SK-N-SH treated with all-trans-retinoic acid at 6 μM for 48 hours (cell line): ENCODE measurements around the gene STKLD1.

ENCODE experiments used
- GLIS3 ChIP-seq: fragments of 250-450 bp; sonication (Bioruptor Pico); IDR thresholded peaks from 2 replicates; pipeline ENCODE4 v1.5.0; 2020; ENCODE audit warnings: mild to moderate bottlenecking, moderate library complexity
- ISL1 ChIP-seq: fragments of 250-450 bp; sonication (Bioruptor Pico); IDR thresholded peaks from 2 replicates; pipeline ENCODE4 v2.1.2; 2022; ENCODE audit warnings: mild to moderate bottlenecking, moderate library complexity
- OSR1 ChIP-seq: fragments of 250-450 bp; sonication (Bioruptor Pico); IDR thresholded peaks from 2 replicates; pipeline ENCODE4 v1.8.0; 2022; ENCODE audit warnings: moderate library complexity, mild to moderate bottlenecking, inconsistent platforms
- PATZ1 ChIP-seq: fragments of 250-450 bp; sonication (Bioruptor Pico); IDR thresholded peaks from 2 replicates; pipeline ENCODE4 v1.8.0; 2020; ENCODE audit warnings: mild to moderate bottlenecking, moderate library complexity, borderline replicate concordance
- RARB ChIP-seq: fragments of 250-450 bp; sonication (Bioruptor Pico); IDR thresholded peaks from 2 replicates; pipeline ENCODE4 v1.8.0; 2021; ENCODE audit warnings: mild to moderate bottlenecking, moderate library complexity
- SNAI2 ChIP-seq: fragments of 250-450 bp; sonication (Bioruptor Pico); IDR thresholded peaks from 2 replicates; pipeline ENCODE4 v1.5.0; 2020; ENCODE audit warnings: mild to moderate bottlenecking, moderate library complexity
- ZC3H10 ChIP-seq: fragments of 250-450 bp; sonication (Bioruptor Pico); IDR thresholded peaks from 2 replicates; pipeline ENCODE4 v1.5.1; 2021; ENCODE audit warnings: mild to moderate bottlenecking, moderate library complexity
- ZFP30 ChIP-seq: fragments of 450-650 bp; formaldehyde crosslinking; IDR thresholded peaks from 2 replicates; pipeline ENCODE4 v1.5.0; 2022; ENCODE audit warnings: mild to moderate bottlenecking, moderate library complexity
- ZNF565 ChIP-seq: fragments of 450-650 bp; formaldehyde crosslinking; conservative IDR thresholded peaks from 2 replicates; pipeline ENCODE4 v1.5.0; 2020; ENCODE audit warnings: low read depth, mild to moderate bottlenecking, moderate library complexity
- ZNF70 ChIP-seq: fragments of 450-650 bp; formaldehyde crosslinking; IDR thresholded peaks from 2 replicates; pipeline ENCODE4 v1.5.0; 2020; ENCODE audit warnings: mild to moderate bottlenecking, moderate library complexity
- TF ChIP-seq, protein P1 (sequence below): fragments of 250-450 bp; sonication (Bioruptor Pico); IDR thresholded peaks from 2 replicates; pipeline ENCODE4 v1.5.0; 2020; ENCODE audit warnings: mild to moderate bottlenecking, moderate library complexity
- TF ChIP-seq, protein P2 (sequence below): fragments of 250-450 bp; sonication (Bioruptor Pico); IDR thresholded peaks from 2 replicates; pipeline ENCODE4 v1.8.0; 2021; ENCODE audit warnings: low read depth, mild to moderate bottlenecking, moderate library complexity, borderline replicate concordance

GRCh38 chr9:133347515-133347984 lies 28.6 kb upstream of the STKLD1 start:
- TF ChIP-seq RARB (CRISPR knock-in tag) (no peak), ZNF565 (no peak), ZFP30 (CRISPR knock-in tag) (no peak), PATZ1 (CRISPR knock-in tag) (no peak), GLIS3 (no peak), SNAI2 (CRISPR knock-in tag) (no peak), ZC3H10 (CRISPR knock-in tag) (no peak), ISL1 (CRISPR knock-in tag) (no peak), ZNF70 (CRISPR knock-in tag) (no peak), OSR1 (CRISPR knock-in tag) (no peak)
- TF ChIP-seq, protein P1, sequence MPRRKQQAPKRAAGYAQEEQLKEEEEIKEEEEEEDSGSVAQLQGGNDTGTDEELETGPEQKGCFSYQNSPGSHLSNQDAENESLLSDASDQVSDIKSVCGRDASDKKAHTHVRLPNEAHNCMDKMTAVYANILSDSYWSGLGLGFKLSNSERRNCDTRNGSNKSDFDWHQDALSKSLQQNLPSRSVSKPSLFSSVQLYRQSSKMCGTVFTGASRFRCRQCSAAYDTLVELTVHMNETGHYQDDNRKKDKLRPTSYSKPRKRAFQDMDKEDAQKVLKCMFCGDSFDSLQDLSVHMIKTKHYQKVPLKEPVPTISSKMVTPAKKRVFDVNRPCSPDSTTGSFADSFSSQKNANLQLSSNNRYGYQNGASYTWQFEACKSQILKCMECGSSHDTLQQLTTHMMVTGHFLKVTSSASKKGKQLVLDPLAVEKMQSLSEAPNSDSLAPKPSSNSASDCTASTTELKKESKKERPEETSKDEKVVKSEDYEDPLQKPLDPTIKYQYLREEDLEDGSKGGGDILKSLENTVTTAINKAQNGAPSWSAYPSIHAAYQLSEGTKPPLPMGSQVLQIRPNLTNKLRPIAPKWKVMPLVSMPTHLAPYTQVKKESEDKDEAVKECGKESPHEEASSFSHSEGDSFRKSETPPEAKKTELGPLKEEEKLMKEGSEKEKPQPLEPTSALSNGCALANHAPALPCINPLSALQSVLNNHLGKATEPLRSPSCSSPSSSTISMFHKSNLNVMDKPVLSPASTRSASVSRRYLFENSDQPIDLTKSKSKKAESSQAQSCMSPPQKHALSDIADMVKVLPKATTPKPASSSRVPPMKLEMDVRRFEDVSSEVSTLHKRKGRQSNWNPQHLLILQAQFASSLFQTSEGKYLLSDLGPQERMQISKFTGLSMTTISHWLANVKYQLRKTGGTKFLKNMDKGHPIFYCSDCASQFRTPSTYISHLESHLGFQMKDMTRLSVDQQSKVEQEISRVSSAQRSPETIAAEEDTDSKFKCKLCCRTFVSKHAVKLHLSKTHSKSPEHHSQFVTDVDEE (CRISPR knock-in tag) = no peak
- TF ChIP-seq, protein P2, sequence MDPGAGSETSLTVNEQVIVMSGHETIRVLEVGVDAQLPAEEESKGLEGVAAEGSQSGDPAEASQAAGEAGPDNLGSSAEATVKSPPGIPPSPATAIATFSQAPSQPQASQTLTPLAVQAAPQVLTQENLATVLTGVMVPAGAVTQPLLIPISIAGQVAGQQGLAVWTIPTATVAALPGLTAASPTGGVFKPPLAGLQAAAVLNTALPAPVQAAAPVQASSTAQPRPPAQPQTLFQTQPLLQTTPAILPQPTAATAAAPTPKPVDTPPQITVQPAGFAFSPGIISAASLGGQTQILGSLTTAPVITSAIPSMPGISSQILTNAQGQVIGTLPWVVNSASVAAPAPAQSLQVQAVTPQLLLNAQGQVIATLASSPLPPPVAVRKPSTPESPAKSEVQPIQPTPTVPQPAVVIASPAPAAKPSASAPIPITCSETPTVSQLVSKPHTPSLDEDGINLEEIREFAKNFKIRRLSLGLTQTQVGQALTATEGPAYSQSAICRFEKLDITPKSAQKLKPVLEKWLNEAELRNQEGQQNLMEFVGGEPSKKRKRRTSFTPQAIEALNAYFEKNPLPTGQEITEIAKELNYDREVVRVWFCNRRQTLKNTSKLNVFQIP = no peak
